OCI-LY3 (cell line): ENCODE data around the gene ALDH2.

Source experiments
- CTCF ChIP-seq: fragments of 200-600, 300-600 bp; sonication (generic); IDR thresholded peaks from 2 replicates; pipeline ENCODE4 v1.5.1; 2014; ENCODE audit warnings: antibody characterized with exemption, low read length, low read depth
- EZH2phosphoT487 ChIP-seq: fragments of 200-600 bp; shearing (Covaris generic); IDR thresholded peaks from 2 replicates; pipeline ENCODE4 v1.6.1; 2018; ENCODE audit warnings: antibody characterized with exemption, mixed run types, low read depth

- TF ChIP-seq CTCF: no peak
- TF ChIP-seq EZH2phosphoT487: no peak
These were observed 7.2 kb downstream of the ALDH2 start for GRCh38 chr12:111773801-111774551.
